GM18505 (cell line): Measurements from ENCODE around the gene RHBDL1.
"Not testable (repeated sequence)": the region's sequence is repeated elsewhere in the genome, so short reads cannot be mapped to it uniquely, and the experiment has no call there.

Experiments used
- ATAC-seq: cut with Tn5 transposase; IDR thresholded peaks from one replicate; pipeline ENCODE4 v1.9.1; 2021; ENCODE audit not compliant: unreplicated experiment
- POLR2A ChIP-seq: IDR thresholded peaks from 4 replicates; pipeline ENCODE4 v1.6.1; 2011; ENCODE audit warnings: borderline replicate concordance; ENCODE audit not compliant: insufficient read depth, insufficient read length; ENCODE audit errors: extremely low read depth

Gene RHBDL1

DNA sequence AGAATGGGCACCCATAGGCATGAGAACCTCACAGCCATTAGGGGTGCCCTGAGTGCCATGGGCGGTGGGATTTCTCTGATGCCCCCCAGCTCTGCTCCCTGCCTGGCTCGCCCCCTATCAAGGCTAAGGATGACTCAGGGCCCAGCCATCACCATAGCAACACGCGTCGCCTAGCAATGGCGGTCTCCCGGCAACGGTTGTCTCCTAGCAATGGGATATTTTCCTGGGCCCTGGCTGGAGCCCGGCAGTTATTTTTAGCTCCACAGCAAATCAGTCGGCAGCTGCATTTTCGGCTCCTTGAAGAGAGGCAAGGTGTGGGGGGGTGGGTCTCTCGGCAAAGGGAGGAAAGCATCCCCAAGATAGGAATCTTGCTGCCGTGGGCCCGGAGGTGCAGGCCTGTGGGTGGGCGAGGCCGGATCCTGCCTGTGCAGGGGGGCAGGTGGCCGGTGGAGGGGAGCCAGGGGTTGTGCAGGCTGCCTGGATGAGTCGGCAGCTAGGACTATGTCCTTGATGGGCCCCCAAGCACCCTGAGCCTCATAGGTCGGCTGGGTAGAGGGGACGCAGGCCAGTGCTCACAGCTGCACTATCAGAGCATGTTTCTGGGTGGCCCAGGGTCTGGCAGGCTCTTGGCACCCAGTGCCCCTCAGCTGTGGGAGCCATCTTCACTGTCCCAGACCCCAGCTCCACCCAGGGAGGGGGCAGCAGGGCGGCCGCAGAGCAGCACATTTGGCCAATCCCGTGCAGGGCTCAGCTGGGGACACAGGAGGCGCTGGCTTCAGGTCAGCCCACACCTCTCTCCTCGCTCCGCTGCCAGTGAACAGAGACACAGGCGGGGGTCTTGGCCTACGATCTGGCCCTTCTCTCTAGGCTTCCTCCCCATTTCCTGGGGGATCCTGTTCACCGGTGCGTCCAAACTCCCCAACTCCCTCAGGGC, 34.4 kb downstream of the RHBDL1 start:
- ATAC-seq, result no peak
- TF ChIP-seq POLR2A, result no peak

DNA sequence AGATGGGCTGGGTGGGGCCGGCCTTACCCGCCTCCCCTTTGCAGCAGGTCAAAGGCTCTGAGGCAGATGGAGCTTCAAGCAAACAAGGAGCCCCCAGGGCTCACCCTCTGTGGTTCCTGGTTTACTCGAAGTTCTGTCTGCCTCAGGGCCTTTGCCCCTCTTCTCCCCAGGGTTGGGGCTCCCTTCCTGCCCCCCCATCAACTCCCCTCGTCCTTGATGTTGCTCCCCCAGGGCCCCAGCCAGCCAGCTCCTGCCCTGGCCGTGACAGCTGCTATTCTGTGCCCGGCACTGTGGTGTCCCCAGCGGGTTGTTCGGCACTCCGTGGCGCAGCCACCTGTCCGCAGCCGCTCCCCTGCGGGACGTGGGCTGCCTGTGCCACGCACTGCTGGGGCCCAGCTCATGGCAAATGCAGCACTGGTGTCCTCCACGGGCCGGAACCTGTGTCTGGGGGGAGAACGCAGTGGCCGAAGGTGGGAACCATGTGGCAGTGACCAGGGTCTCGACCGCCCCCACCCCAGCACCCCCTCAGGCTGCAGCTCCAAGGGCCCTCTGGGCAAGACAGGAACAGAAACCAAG, 35.1 kb downstream of the RHBDL1 start:
- no peak for TF ChIP-seq POLR2A
- no peak for ATAC-seq

DNA sequence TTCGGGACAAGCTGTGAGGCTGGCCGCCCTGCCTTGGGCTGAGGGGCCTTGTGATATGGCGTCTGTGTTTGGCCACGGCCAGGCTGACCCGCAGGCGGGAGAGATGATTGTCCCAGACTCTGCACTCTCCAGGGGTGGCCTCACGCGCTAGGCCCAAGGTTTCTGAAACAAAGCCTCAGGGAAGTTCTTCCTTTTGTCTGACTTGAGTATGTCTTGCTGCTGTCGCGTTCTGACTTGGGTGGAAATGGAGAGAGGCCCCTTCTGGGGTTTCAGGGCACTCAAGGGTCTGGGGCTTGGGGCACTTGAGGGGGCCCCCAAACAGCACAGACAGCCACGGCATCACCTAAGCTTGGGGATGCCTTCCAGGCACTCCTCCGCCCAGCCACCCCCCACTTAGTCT, 35.6 kb downstream of the RHBDL1 start:
- no peak for TF ChIP-seq POLR2A
- ATAC-seq, result no peak

DNA sequence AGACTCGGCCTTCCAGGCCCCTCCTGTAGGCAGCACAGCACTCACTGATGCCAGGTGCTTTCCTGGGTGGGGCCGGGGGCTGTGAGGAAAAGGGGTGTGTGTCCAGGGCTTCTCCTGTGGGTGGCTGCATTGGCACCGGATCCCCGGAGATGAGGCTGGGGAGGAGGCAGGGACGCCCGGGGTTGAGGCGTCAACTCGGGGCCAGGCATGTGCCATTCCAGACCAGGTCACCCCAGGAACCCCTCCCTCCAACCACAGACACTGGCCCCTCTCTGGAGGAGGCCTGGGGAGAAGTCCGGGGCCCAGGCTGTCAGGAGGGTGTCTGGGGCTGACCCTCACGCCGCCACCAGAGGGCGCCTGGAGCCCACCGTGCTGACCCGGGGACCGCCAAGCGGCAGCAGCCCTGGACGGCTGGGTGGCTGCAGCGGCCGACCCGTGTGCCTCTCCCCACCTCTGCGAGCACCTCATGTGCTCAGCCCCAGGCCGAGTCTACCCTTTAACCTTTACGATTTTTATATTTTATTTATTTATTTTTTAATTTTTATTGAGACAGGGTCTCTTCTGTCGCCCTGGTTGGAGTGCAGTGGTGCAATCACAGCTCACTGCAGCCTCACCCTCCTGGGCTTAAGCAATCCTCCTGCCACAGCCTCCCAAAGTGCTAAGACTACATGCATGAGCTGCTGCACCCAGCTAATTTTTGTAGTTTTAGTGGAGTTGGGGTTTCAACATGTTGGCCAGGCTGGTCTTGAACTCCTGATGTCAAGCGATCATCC, 36.3 kb downstream of the RHBDL1 start:
- ATAC-seq, result no peak
- TF ChIP-seq POLR2A, result no peak

DNA sequence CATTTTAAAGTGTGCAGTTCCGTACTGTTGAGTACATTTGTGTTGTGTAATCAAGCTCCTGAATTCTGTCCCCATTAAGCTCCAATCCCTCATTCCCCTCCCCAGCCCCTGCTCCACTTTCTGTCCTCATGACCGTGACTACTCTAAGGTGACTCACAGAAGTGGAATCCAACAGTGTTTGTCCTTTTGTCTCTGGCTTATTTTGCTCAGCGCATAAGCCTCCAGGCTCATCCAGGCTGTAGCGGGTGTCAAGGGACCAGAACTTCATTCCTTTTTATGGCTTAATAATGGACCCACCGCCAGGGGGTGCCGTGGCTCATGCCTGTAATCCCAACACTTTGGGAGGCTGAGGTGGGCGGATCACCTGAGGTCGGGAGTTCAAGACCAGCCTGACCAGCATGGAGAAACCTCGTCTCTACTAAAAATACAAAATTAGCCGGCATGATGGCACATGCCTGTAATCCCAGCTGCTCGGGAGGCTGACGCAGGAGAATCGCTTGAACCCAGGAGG, 37.3 kb downstream of the RHBDL1 start:
- ATAC-seq, result not testable (repeated sequence)

DNA sequence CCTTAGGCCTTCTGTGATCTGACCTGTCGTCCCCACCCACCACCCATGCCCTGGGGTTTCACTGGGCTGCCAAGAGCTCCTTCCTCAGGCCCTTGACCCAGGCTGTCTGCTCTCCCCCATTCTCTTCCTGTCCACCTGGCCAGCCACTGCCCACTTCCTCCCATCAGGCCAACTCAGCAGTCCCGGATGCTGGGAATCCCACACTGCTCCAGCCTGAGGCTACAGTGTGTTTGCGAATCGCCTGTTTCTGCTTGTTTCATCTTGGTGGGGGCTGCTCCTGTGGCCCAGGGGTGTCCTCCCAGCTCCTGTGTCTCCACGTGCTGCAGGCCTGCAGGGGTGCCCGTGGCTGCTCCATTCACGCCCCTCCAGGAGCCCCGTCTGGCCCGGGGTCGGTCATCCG, 38.6 kb downstream of the RHBDL1 start:
- ATAC-seq, result no peak
- TF ChIP-seq POLR2A, result no peak

DNA sequence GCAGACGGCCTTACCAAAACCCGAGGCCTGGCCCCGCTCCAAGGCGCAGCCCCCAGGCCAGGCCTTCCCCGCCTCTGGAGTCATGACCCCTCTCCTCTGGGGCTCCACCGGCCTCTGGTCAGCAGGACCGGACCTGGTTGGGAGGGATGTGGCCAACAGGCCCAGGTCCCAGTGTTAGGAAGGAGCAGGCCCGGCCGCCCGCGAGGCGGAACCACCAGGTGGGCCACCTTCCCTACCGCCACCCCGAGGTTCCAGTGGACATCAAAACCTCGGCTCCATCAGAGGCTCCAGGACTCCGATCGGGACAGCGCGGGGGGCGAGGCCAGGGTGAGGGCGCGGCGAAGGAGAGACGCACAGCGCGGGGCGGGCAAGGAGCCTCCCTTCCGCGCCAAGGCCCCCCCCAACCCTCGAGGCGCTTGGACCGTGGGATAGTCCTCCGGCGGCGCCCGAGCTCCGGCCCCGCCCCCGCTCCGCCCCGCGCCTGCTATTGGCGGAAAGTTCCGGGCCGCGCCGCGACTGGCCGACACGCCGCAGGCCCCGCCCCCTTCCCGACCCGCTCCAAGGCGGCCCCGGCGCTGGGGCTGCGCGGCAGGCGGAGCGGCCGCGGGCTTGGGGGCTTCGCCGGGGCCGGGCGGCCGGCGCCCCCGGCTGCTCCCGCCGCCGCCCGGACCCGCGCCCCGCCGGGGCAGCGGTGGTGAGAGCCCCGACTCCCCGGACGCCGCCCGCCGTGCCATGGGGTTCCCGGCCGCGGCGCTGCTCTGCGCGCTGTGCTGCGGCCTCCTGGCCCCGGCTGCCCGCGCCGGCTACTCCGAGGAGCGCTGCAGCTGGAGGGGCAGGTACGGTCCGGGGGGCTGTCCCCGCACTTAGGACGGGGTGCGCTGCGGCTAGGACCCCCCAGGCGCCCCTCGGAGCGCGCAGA, 39.3 kb downstream of the RHBDL1 start, which contains the start of gene METRN:
METRN (plus strand) TSS at position 561 of the 919 bp plus-strand sequence; CDS start at position 733, 172 bp downstream.
- no peak for TF ChIP-seq POLR2A
- ATAC-seq, result peak; percentile 57

DNA sequence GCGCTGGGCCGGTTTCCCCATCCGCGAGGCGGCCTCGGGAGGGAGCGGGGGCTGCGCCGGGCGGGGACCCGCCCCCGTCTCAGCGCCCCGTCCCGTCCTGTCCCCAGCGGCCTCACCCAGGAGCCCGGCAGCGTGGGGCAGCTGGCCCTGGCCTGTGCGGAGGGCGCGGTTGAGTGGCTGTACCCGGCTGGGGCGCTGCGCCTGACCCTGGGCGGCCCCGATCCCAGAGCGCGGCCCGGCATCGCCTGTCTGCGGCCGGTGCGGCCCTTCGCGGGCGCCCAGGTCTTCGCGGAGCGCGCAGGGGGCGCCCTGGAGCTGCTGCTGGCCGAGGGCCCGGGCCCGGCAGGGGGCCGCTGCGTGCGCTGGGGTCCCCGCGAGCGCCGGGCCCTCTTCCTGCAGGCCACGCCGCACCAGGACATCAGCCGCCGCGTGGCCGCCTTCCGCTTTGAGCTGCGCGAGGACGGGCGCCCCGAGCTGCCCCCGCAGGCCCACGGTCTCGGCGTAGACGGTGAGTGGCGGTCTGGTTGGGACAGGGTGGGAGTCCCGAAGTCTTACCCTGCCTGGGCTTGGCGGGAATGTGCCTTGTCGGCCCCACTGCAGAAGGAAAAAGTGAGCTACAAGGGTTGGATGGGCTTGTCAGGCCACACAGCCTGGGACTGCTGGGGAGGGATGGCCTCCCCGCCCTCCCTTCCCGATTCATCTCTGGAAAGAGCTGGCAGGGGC, 40.2 kb downstream of the RHBDL1 start:
- no peak for TF ChIP-seq POLR2A
- peak; percentile 16 for ATAC-seq

DNA sequence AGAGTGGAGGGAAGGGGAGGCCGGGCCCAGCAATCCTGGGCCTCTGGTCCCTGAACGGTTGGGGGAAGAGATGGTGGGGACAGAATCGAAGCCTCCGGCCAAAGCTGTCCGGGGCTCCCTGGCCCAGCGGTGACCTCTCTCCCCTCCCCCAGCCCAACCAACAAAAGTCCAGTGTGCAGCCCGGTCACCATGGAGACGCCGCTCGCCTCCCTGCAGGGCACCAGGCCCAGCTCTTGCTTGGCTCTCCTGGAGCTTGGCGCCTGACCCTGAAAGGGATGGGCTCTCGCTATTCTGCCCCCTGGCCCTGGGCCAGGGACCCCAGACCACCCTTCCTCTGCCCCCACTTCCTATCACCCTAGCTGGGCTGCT, 40.7 kb downstream of the RHBDL1 start:
- no peak for ATAC-seq
- TF ChIP-seq POLR2A, result no peak

DNA sequence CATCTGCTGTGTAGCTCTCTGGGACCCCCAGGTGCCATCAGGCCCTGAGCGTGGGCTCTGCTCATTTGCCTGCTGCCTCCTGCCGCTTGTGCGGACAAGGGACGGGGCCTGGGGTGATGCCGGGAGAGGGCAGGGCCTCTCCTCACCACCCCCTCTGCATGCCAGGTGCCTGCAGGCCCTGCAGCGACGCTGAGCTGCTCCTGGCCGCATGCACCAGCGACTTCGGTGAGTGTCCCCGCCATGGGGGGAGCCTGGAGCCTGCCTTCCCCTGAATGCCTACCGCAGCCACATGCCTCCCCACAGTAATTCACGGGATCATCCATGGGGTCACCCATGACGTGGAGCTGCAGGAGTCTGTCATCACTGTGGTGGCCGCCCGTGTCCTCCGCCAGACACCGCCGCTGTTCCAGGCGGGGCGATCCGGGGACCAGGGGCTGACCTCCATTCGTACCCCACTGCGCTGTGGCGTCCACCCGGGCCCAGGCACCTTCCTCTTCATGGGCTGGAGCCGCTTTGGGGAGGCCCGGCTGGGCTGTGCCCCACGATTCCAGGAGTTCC, 41.4 kb downstream of the RHBDL1 start:
- no peak for TF ChIP-seq POLR2A
- no peak for ATAC-seq

DNA sequence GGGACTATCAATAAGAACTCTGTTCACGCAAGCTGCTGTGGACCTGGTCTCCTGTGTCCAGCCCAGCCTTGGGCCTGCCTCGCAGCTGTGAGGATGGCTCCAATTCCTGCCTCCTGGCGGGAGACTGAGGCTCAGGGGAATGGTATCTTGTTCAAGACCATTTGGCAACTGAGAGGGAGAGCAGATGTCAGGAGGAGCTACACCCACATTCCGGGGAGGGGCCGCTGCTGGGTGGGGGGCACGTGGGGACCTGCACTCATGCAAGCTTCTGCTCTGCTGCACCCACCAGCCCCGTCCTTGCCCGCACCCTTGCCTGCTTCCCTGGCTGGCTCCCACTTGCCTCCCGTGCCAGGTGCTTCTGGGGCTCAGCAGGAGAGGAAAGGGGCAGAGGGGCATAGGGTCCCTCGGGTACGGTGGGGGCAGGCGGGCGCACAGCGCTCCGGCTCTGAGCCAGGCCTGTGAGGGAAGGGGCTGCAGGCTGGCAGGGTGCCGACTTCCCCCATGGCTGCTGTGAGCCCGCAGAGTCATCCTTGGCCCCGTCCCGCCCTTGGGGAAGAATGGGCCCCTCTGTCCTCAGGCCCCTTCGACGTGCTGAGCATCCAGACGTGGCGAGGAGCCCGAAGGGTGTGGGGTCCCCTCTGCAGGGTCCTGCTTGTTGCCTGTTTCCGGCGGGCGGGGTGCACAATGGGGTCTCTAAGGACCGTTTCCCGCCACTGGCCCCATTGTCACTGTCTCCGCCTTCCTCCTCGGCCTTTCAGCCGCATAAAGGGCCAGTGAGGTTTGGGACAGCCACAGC, 42.2 kb downstream of the RHBDL1 start:
- ATAC-seq, result no peak
- no peak for TF ChIP-seq POLR2A
